Measurements from ENCODE around the gene CCT6A. TPM values are rescaled to one million over a fixed set of nuclear protein-coding genes. Genes with fewer than 3 reads are reported as not detected.

The CCT6A gene
- total and polyA plus RNA-seq, 9 of the 15 experiments (the other 6 are each of a cell fraction or from before 2014, with no cell fraction given): 244 to 708 (median 387) TPM

DNA sequence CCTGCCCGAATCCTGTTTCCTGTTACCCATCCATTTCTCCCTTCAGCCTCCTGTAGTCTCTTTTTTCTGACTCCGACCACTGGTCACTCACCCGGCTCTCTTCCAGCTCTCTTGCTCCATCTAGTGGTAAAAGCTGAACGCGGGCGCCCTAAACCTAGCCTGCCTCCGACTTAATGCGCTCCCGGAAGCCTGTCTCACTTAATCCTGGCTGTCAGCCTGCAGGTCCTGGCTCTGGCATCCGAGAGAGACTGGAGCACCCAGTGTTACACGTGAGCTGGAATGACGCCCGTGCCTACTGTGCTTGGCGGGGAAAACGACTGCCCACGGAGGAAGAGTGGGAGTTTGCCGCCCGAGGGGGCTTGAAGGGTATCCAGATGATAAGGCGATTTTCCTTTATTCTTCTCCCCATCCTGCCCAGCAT lies 22.8 kb downstream of the CCT6A start (continued):
- peak; percentile 86 for TF ChIP-seq REST (IDR thresholded peaks at IDR 0.05; ENCODE audit: borderline replicate concordance)
- TF ChIP-seq REST (CRISPR knock-in tag; IDR thresholded peaks at IDR 0.05; ENCODE audit: low read depth): no peak
- TF ChIP-seq, protein P1, sequence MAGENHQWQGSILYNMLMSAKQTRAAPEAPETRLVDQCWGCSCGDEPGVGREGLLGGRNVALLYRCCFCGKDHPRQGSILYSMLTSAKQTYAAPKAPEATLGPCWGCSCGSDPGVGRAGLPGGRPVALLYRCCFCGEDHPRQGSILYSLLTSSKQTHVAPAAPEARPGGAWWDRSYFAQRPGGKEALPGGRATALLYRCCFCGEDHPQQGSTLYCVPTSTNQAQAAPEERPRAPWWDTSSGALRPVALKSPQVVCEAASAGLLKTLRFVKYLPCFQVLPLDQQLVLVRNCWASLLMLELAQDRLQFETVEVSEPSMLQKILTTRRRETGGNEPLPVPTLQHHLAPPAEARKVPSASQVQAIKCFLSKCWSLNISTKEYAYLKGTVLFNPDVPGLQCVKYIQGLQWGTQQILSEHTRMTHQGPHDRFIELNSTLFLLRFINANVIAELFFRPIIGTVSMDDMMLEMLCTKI (IDR thresholded peaks at IDR 0.05; ENCODE audit: partially characterized antibody): no peak
- TF ChIP-seq DEAF1 (CRISPR knock-in tag; IDR thresholded peaks at IDR 0.05): peak; percentile 77
- TF ChIP-seq, protein P2, sequence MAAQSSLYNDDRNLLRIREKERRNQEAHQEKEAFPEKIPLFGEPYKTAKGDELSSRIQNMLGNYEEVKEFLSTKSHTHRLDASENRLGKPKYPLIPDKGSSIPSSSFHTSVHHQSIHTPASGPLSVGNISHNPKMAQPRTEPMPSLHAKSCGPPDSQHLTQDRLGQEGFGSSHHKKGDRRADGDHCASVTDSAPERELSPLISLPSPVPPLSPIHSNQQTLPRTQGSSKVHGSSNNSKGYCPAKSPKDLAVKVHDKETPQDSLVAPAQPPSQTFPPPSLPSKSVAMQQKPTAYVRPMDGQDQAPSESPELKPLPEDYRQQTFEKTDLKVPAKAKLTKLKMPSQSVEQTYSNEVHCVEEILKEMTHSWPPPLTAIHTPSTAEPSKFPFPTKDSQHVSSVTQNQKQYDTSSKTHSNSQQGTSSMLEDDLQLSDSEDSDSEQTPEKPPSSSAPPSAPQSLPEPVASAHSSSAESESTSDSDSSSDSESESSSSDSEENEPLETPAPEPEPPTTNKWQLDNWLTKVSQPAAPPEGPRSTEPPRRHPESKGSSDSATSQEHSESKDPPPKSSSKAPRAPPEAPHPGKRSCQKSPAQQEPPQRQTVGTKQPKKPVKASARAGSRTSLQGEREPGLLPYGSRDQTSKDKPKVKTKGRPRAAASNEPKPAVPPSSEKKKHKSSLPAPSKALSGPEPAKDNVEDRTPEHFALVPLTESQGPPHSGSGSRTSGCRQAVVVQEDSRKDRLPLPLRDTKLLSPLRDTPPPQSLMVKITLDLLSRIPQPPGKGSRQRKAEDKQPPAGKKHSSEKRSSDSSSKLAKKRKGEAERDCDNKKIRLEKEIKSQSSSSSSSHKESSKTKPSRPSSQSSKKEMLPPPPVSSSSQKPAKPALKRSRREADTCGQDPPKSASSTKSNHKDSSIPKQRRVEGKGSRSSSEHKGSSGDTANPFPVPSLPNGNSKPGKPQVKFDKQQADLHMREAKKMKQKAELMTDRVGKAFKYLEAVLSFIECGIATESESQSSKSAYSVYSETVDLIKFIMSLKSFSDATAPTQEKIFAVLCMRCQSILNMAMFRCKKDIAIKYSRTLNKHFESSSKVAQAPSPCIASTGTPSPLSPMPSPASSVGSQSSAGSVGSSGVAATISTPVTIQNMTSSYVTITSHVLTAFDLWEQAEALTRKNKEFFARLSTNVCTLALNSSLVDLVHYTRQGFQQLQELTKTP (IDR thresholded peaks at IDR 0.05; ENCODE audit: low read depth in 1 of 2, partially characterized antibody in 2 of 2): peak in 1 of 2 experiments; percentile 40
- TF ChIP-seq ZFP30 (CRISPR knock-in tag; IDR thresholded peaks at IDR 0.05; ENCODE audit: borderline replicate concordance): no peak
- TF ChIP-seq CTBP1 (IDR thresholded peaks at IDR 0.05; ENCODE audit: borderline replicate concordance): peak; percentile 46; the same call in 1 of the 2 replicates
- TF ChIP-seq ARID2 (IDR thresholded peaks at IDR 0.05): peak; percentile 83
- TF ChIP-seq ZNF143 (CRISPR knock-in tag; IDR thresholded peaks at IDR 0.05): 0 out of 2 replicates have a peak, but pooled peaks have one; percentile 21
- no peak for TF ChIP-seq ZNF57 (CRISPR knock-in tag; IDR thresholded peaks at IDR 0.05)
